HG03066 (cell line): ENCODE data around the gene CCDC195.

Experiments
- ATAC-seq: cut with Tn5 transposase; IDR thresholded peaks from one replicate; pipeline ENCODE4 v1.9.1; 2021; ENCODE audit warnings: low read depth; ENCODE audit not compliant: unreplicated experiment

CCDC195 gene

GRCh38 chr2:224716201-224716600, at the start of gene CCDC195:
Gene CCDC195 (minus strand): TSS chr2:224716365. CDS start chr2:224716365, 0 bp downstream.
- ATAC-seq: no peak

DNA sequence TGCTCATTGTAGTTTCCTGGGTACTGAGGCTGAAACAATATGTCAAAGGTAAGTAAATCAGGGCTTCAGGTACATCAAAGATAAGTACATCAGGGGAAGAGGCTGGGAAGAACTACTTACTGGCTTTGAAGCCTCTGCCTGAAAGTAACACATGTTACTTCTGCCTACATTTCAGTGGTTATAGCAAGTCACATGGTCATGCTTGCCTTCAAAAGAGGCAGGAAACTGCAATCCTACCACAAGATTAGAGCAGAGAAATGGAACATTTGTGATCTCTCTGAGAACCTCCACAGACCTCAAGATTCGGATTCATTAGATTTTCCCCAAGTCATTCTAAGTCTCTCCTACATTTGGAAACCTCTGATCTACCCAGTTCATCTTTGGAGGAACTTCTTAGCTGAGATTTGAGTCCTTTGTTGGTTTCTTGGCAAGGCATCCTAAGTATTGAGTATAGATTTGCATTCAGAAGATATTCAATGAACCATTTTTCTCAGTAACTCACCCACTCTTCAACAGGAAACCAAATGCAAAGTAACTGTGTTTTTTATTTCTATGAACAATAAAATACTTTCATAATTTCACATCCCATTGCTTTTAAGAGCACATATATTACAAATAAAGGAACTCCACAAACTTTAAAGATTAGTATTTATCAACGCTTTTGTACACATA, 48.5 kb upstream of the CCDC195 start:
- no peak for ATAC-seq

DNA sequence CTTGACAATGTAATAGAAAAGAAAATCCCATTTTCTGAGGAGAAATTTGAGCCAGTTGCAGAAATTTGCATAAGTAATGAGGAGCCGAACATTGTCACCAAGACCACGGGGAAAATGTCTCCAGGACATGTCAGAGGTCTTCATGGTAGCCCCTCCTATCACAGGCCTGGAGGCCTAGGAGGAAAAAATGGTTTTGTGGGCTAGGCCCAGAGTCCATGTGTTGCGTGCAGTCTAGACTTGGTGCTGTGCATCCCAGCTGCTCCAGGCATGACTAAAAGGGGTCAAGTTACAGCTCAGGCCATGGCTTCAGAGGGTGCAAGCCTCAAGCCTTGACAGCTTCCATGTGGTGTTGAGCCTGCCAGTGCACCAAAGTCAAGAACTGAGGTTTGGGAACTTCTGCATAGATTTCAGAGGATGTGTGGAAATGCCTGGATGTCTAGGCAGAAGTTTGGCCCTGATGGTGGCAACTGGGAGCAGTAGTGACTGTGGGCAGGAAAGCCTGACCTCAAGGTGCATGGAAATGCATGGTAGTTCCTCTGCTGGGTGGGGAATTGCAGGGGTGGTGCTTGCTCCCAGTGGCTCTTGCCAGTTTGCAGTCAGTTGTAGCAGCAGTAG, 41.9 kb upstream of the CCDC195 start:
- no peak for ATAC-seq

DNA sequence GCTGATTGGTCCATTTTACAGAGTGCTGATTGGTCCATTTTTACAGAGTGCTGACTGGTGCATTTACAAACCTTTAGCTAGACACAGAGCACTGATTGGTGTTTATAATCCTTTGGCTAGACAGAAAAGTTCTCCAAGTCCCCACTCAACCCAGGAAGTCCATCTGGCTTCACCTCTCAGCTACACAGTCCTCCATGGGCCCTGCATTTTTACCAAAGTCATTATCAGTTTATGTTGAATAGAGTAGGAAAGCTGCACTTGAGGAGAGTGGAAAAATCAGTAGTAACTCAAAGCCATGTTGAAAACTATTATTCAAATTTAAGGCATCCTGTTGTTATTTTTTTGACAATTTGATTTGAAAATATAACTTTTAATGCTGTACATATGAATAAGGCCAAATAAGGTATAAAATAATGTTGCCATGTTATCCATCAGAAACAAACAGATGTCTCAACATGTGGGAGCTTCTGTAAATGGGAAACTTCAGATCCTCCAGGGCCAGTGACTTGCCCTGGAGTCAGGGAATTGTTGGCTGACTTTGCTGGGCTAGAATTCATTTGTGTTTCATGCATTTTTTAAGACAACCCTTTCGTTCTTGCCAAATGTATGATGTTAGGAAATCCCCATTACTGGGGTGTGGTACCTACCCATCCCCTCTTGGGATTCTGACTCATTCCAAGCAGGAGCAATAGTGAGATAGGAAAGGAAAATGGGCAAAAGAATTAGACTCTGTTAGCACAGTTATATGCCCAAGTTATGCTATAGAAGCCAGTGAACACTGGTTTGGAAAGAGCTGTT, 37.8 kb upstream of the CCDC195 start:
- ATAC-seq: no peak

GRCh38 chr2:224751996-224752698, 36.0 kb upstream of the CCDC195 start:
- peak; percentile 65 for ATAC-seq

GRCh38 chr2:224749136-224749535, 33.0 kb upstream of the CCDC195 start:
- ATAC-seq: no peak

DNA sequence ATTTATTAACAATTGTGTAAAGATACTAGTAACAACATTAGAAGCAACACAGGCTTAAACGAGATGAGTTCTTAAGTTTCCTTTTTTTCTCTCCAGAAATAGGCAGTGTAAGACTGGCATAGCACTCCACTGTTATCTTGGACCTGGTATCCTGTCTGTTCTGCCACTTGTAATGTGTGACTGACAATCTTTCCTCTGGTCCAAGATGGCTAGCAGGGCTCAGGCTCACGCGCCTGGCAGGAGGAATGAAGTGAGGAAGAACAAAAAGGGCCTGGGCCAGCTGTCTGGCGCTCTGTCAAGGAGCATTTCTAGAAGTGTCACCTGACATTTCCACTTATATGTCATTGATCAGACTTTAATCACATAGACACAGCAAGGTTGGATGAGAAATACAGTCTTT, 31.6 kb upstream of the CCDC195 start:
- ATAC-seq: no peak

DNA sequence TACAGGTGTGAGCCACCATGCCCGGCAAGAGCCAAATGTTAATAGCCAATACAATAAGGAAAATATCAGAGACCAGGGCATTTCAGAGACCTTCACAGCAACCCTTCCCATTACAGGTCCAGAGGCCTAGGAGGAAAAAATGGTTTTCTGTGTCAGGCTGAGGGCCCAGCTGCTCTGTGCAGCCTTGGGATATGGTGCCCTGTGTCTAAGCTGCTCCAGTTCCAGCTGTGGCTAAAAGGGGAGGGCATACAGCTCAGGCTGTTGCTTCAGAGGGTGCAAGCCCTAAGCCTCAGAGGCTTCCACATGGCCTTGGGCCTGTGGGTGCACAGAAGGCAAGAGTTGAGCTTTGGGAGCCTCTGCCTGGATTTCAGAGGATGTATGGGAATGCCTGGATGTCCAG, 20.1 kb upstream of the CCDC195 start:
- no peak for ATAC-seq

DNA sequence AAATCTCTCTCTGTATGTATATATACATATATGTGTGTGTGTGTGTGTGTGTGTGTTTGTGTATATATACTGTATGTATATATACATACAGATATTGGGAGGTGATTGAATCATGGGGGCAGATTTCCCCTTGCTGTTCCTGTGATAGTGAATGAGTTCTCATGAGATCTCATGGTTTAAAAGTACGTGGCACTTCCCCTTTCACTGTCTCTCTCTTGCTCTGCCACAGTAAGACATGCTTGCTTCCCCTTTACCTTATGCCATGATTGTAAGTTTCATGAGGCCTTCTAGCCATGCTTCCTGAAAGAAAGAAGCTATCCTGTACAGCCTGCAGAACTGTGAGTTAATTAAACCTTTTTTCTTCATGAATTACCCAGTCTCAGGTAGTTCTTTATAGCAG, 18.8 kb upstream of the CCDC195 start:
- no peak for ATAC-seq

- no peak for ATAC-seq
These were observed 15.5 kb upstream of the CCDC195 start for GRCh38 chr2:224731665-224732064.

DNA sequence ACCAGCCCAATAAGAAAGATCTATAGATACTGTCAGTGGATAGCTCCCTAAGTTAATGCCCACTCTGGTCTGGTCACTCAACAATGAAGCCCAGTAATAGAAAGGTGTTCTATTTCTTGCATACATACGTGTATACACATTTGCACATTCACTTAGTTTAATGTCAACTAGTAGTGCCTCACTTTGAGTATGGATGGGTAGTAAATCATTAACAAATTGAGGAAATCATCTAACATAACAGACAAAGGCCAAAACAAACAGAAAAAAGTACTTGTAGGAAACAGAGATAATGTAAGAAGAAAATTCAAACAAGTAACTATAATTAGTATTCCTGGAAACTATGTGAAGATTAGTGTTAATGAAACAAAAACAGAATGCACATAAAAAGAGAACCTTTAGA, 13.3 kb upstream of the CCDC195 start:
- ATAC-seq: no peak

- no peak for ATAC-seq
These were observed 8.2 kb upstream of the CCDC195 start for GRCh38 chr2:224724331-224724730.

DNA sequence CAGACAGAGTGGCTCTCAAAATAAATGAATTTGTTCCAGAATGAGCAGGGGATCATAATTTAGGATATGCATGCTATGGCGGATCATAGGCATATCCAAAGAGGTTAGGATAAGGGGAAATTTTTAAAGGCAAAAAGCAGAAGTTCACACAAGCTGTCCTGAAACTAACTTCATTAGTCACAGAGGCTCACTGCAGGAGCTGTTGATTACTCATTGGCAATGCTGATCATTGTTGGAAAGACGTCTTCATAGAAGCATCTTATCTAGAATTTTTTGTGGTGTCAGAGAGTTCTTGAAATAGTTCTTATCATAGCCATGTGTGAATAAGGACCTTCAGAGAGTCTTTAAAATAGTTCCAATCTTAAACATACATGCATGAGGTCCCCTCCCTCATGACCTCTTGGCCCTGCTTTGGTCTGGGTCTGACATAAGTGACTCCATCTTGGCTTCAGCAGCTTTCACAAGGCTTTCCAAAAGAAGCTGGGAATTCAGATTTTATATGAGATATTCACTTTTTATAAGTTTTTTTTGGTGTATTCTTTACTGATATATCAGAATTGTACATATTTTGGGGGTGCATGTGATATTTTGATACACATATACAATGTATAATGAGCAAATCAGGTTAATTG, 7.5 kb upstream of the CCDC195 start:
- no peak for ATAC-seq

DNA sequence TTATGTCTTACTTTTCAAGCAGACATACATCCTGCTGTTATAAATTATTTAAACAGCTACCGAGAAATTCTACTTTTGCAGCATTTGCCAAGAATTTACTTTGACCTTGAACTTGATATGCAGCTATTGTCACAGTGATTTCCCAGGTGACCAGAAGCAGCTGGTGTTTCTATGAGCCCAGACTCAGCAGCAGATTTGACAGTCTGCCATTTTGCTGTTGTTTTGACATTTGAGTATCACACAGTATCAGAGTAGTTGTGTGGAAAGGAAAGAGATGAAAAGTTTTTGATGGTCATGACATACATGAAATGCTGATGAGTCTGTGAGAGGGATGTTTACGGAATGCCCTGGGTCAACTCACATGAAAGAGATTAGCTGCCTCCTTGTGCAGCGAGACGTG, 6.6 kb upstream of the CCDC195 start:
- ATAC-seq: no peak

DNA sequence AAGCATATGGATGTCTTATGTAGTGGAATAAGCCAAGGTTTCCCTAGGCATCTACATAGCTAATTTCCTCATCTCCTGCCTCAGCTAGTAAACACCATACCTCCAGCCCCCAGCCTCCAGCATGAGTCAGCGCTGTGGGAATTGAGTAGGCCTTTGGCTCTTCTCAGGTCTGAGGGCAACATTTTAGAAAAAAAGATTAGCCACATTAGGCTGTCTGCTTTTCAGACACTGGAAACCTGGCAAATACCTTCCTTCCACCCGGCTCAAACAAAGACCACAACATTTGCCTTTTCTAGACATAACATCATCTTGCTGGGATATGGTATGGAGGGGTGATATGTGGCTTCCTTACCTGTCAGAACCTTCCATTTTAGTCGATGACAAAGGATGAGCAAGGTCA, 6.1 kb upstream of the CCDC195 start:
- no peak for ATAC-seq

GRCh38 chr2:224716921-224717320, 756 bp upstream of the CCDC195 start:
- no peak for ATAC-seq

GRCh38 chr2:224711859-224712665, 4.1 kb downstream of the CCDC195 start:
- ATAC-seq: no peak

DNA sequence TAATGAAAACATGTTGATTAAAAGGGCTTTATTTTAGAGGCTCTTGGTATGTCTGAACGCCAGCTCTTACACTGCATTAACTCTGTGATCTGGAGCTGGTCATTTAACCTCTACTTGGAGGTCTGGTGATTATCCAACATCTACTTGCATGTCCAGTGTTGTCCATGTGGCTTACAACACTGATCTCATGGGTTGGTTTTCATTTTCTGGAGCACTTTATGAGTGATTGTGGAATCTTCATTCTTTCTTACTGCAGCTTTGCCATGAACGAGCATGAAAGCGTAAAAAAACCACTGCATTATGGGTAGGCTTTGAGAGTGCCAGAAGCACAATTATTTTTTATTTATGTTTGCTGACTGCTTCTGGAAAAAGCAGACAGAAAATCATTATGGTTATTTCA, 4.8 kb downstream of the CCDC195 start:
- no peak for ATAC-seq

- no peak for ATAC-seq
These were observed 6.9 kb downstream of the CCDC195 start for GRCh38 chr2:224709301-224709700.

DNA sequence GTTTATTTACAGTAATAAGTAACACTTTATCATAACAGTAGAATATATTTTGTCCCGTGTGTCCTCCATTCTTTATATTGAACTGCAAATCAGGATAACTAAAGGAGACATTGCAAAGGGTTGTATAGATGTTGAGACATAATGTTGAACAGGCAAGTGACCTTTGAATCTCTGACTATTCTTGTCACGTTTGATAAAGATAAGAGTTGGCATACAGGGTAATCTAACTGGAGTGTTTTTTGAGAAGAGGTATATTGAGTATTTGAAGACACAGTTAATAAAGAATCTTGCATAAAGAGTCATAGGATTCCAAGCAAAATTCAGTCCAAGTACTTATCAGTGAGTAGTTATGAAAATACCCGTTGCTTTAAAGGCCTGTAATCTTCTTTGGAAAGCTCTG, 21.7 kb downstream of the CCDC195 start:
- no peak for ATAC-seq
